Heart right ventricle (tissue), 16 donors: ENCODE data around the gene NDE1. TPM values are rescaled to one million over a fixed set of nuclear protein-coding genes. Genes with fewer than 3 reads are reported as not detected.

ENCODE experiments used
- ATAC-seq, 8 donors: fragments of 200-7000 bp; cut with Tn5 transposase; one replicate each; pipeline ENCODE4 v1.9.1; 2020; ENCODE audit warnings: mild to moderate bottlenecking in 8 of 8, moderate library complexity in 8 of 8, moderate number of reproducible peaks in 1 of 8
- DNase-seq, 2 donors: peaks; one replicate each; pipeline ENCODE4 v3.0.0-alpha.2; 2020
- H3K27ac ChIP-seq, 10 donors: fragments of 200-600 bp; sonication (generic) in 2 of 10; one replicate each; pipeline versions ENCODE4 v1.5.0 to v1.8.0; 2020 to 2022; ENCODE audit warnings: mild to moderate bottlenecking in 3 of 10
- H3K27me3 ChIP-seq, 7 donors: fragments of 200-600 bp; one replicate each; pipeline ENCODE4 v1.8.0; 2021 to 2022; ENCODE audit warnings: mild to moderate bottlenecking in 2 of 7
- H3K36me3 ChIP-seq, 9 donors: fragments of 200-600 bp; sonication (generic) in 1 of 9; one replicate each; pipeline versions ENCODE4 v1.5.0 to v1.8.0; 2020 to 2022; ENCODE audit warnings: mild to moderate bottlenecking in 2 of 9
- H3K4me1 ChIP-seq, 9 donors: fragments of 200-600 bp; sonication (generic) in 1 of 9; one replicate each; pipeline versions ENCODE4 v1.5.0 to v1.8.0; 2020 to 2022; ENCODE audit warnings: mild to moderate bottlenecking in 4 of 9
- H3K4me3 ChIP-seq, 10 donors: fragments of 200-600 bp; sonication (generic) in 2 of 10; one replicate each; pipeline versions ENCODE4 v1.5.0 to v1.8.0; 2020 to 2022; ENCODE audit warnings: mild to moderate bottlenecking in 7 of 10, moderate library complexity in 2 of 10
- H3K9me3 ChIP-seq, 11 donors: fragments of 200-600 bp in 10 of 11; sonication (generic) in 2 of 11; one replicate each; pipeline versions ENCODE4 v1.5.0 to v1.8.0; 2013 to 2022; ENCODE audit warnings: mild to moderate bottlenecking in 2 of 11, control low read depth in 1 of 11, moderate library complexity in 1 of 11
- CTCF ChIP-seq, 9 donors: fragments of 200-600 bp; sonication (generic) in 2 of 9; IDR thresholded peaks; one replicate each; pipeline versions ENCODE4 v1.5.0 to v1.8.0; 2021 to 2022; ENCODE audit warnings: antibody characterized with exemption in 9 of 9, mild to moderate bottlenecking in 5 of 9, moderate library complexity in 1 of 9
- WGBS, 2 donors: extraction: QIAGEN DNeasy Blood & Tissue Kit; methylation state at CpG; one replicate each; pipeline ENCODE4 v1.1.7; 2013; ENCODE audit warnings: inconsistent platforms in 1 of 2; 5-methylcytosine and 5-hydroxymethylcytosine counted together
- intact Hi-C, 10 donors: fragments of 100-400 bp; cut with DNase I; formaldehyde crosslinking; loops; one replicate each; pipeline versions ENCODE4 v1.11.1 to v1.14.2; 2022
- polyA plus RNA-seq, 2 donors: library from polyadenylated mRNA; stranded (reverse); fragments of 200-250 nt; gene quantifications; one replicate each; pipeline ENCODE4 v1.2.3, GENCODE V29; 2013
- total RNA-seq, 10 donors: library from RNA; stranded (reverse); fragmentation: NEBNext Ultra II Directional in 3 of 10; extraction: Animal tissue kit (Norgen Biotek cat#: 25700) in 3 of 10; gene quantifications; one replicate each; pipeline versions ENCODE4 v1.2.1 to v1.2.4, GENCODE V29; 2021 to 2023
- donor health status: Arrhythmogenic right ventricular cardiomyopathy.
- donor health status: ischemic (EF 13 %, LVEDD 7.1; RV severe dilation, severe dysfunction).
- donor health status: healthy with polysubstance abuse.
- donor health status: DM: no; HTN: yes; CAD: no.
- donor health status: DM: no; HTN: no; CAD: no.
- donor health status: ischemic (EF 25% LVEDD 6.9; RV normal size, moderate dysfunction).
- donor health status: ischemic (EF 25% LVEDD 5.7; RV mildly dilated, moderate dysfunction).
- donor health status: healthy.
- donor health status: DM: yes; HTN: yes; CAD: no.
- donor health status: Ischemic cardiomyopathy.
- donor health status: ischemic (EF 35%, LVEDD 5.7; RV mildly dilated, moderate dysfunction).
- donor health status: nonischemic (EF 11% LVEDD 7.7; RV severe dilation, severe dysfunction).
- donor health status: DM: yes; HTN: yes; CAD: no.
- donor health status: PGD.
- donor health status: ischemic (EF 29% LVEDD 5.4; RV normal size, mild dysfunction).
- donor health status: nonischemic (EF 23%, LVEDD 6.1; RV moderate dilation, normal function).

The NDE1 gene
- total and polyA plus RNA-seq, 12 donors, result 6.0 to 29.0 (median 18.6) TPM

GRCh38 chr16:15751940-15752339 is 101.9 kb downstream of the NDE1 start:
- 91 to 93% methylated on average over 7 of the region's 7 CpGs for WGBS, 2 donors
- Histone ChIP-seq H3K36me3 (peaks cover 0 to 5% (median 0%) of the 10 kb centered on the region in 9 donors), H3K27me3 (peaks cover 0 to under 1% (median 0%) of the 10 kb centered on the region in 7 donors), H3K9me3 (peaks cover 0 to 4% (median 0%) of the 10 kb centered on the region in 11 donors), H3K4me1 (no peaks in the 10 kb centered on the region), H3K27ac (no peak overlapping the region), H3K4me3 (no peak overlapping the region)
- intact Hi-C loops, result no loop called here
- ATAC-seq (no peak), DNase-seq (no peak)
- TF ChIP-seq CTCF (IDR thresholded peaks at IDR 0.05), result no peak

GRCh38 chr16:15752717-15753488 is 102.9 kb downstream of the NDE1 start:
- TF ChIP-seq CTCF (IDR thresholded peaks at IDR 0.05), result no peak
- ATAC-seq (no peak), DNase-seq (no peak)
- peaks cover 0 to 10% (median 0%) of the 10 kb centered on the region in 7 donors for H3K27me3 ChIP-seq
- peaks cover 0 to 1% (median 0%) of the 10 kb centered on the region in 9 donors for H3K36me3 ChIP-seq
- WGBS, 2 donors, result 82 to 89% methylated on average over 12 of the region's 12 CpGs
- H3K4me3 ChIP-seq, result no peak overlapping the region
- H3K4me1 ChIP-seq, result no peaks in the 10 kb centered on the region
- intact Hi-C loops, result no loop called here
- H3K27ac ChIP-seq, result no peak overlapping the region
- H3K9me3 ChIP-seq, result peaks cover 0 to 4% (median 0%) of the 10 kb centered on the region in 11 donors

GRCh38 chr16:15754821-15755534 is 104.9 kb downstream of the NDE1 start:
- ATAC-seq (no peak), DNase-seq (no peak)
- Histone ChIP-seq H3K27me3 (peaks cover 0 to 16% (median 0%) of the 10 kb centered on the region in 7 donors), H3K27ac (no peak overlapping the region), H3K36me3 (no peaks in the 10 kb centered on the region), H3K9me3 (peaks cover 0 to 4% (median 0%) of the 10 kb centered on the region in 11 donors), H3K4me3 (no peak overlapping the region), H3K4me1 (no peaks in the 10 kb centered on the region)
- WGBS, 2 donors, result 91 to 96% methylated on average over 8 of the region's 8 CpGs
- intact Hi-C loops, result loop anchor here in 1 of 10 donors (5.0 kb wide), 1 partner anchor 367 kb away; no protein-coding TSS in a partner anchor
- no peak for TF ChIP-seq CTCF (IDR thresholded peaks at IDR 0.05)

GRCh38 chr16:15757077-15757386 is 107.0 kb downstream of the NDE1 start:
- H3K9me3 ChIP-seq, result peaks cover 0 to 4% (median 0%) of the 10 kb centered on the region in 11 donors
- H3K36me3 ChIP-seq, result no peaks in the 10 kb centered on the region
- H3K27me3 ChIP-seq, result peaks cover 0 to 16% (median 0%) of the 10 kb centered on the region in 7 donors
- DNase-seq, result no peak
- TF ChIP-seq CTCF (IDR thresholded peaks at IDR 0.05), result no peak
- H3K4me3 ChIP-seq, result no peak overlapping the region
- no peaks in the 10 kb centered on the region for H3K4me1 ChIP-seq
- intact Hi-C loops, result loop anchor here in 1 of 10 donors (5.0 kb wide), 1 partner anchor 365 kb away; no protein-coding TSS in a partner anchor
- no peak overlapping the region for H3K27ac ChIP-seq
- ATAC-seq, result no peak
- 75 to 77% methylated on average over 10 of the region's 10 CpGs for WGBS, 2 donors
